Heart right ventricle (tissue), 16 donors: ENCODE data around the gene RAMP2. TPM values are rescaled to one million over a fixed set of nuclear protein-coding genes. Genes with fewer than 3 reads are reported as not detected.

Source experiments
- ATAC-seq, 8 donors: fragments of 200-7000 bp; cut with Tn5 transposase; one replicate each; pipeline ENCODE4 v1.9.1; 2020; ENCODE audit warnings: mild to moderate bottlenecking in 8 of 8, moderate library complexity in 8 of 8, moderate number of reproducible peaks in 1 of 8
- DNase-seq, 2 donors: peaks; one replicate each; pipeline ENCODE4 v3.0.0-alpha.2; 2020
- H3K27ac ChIP-seq, 10 donors: fragments of 200-600 bp; sonication (generic) in 2 of 10; one replicate each; pipeline versions ENCODE4 v1.5.0 to v1.8.0; 2020 to 2022; ENCODE audit warnings: mild to moderate bottlenecking in 3 of 10
- H3K27me3 ChIP-seq, 7 donors: fragments of 200-600 bp; one replicate each; pipeline ENCODE4 v1.8.0; 2021 to 2022; ENCODE audit warnings: mild to moderate bottlenecking in 2 of 7
- H3K36me3 ChIP-seq, 9 donors: fragments of 200-600 bp; sonication (generic) in 1 of 9; one replicate each; pipeline versions ENCODE4 v1.5.0 to v1.8.0; 2020 to 2022; ENCODE audit warnings: mild to moderate bottlenecking in 2 of 9
- H3K4me1 ChIP-seq, 9 donors: fragments of 200-600 bp; sonication (generic) in 1 of 9; one replicate each; pipeline versions ENCODE4 v1.5.0 to v1.8.0; 2020 to 2022; ENCODE audit warnings: mild to moderate bottlenecking in 4 of 9
- H3K4me3 ChIP-seq, 10 donors: fragments of 200-600 bp; sonication (generic) in 2 of 10; one replicate each; pipeline versions ENCODE4 v1.5.0 to v1.8.0; 2020 to 2022; ENCODE audit warnings: mild to moderate bottlenecking in 7 of 10, moderate library complexity in 2 of 10
- H3K9me3 ChIP-seq, 11 donors: fragments of 200-600 bp in 10 of 11; sonication (generic) in 2 of 11; one replicate each; pipeline versions ENCODE4 v1.5.0 to v1.8.0; 2013 to 2022; ENCODE audit warnings: mild to moderate bottlenecking in 2 of 11, control low read depth in 1 of 11, moderate library complexity in 1 of 11
- WGBS, 2 donors: extraction: QIAGEN DNeasy Blood & Tissue Kit; methylation state at CpG; one replicate each; pipeline ENCODE4 v1.1.7; 2013; ENCODE audit warnings: inconsistent platforms in 1 of 2; 5-methylcytosine and 5-hydroxymethylcytosine counted together
- intact Hi-C, 10 donors: fragments of 100-400 bp; cut with DNase I; formaldehyde crosslinking; loops; one replicate each; pipeline versions ENCODE4 v1.11.1 to v1.14.2; 2022
- polyA plus RNA-seq, 2 donors: library from polyadenylated mRNA; stranded (reverse); fragments of 200-250 nt; gene quantifications; one replicate each; pipeline ENCODE4 v1.2.3, GENCODE V29; 2013
- total RNA-seq, 10 donors: library from RNA; stranded (reverse); fragmentation: NEBNext Ultra II Directional in 3 of 10; extraction: Animal tissue kit (Norgen Biotek cat#: 25700) in 3 of 10; gene quantifications; one replicate each; pipeline versions ENCODE4 v1.2.1 to v1.2.4, GENCODE V29; 2021 to 2023
- TF ChIP-seq, protein P1 (sequence below), 9 donors: fragments of 200-600 bp; sonication (generic) in 2 of 9; IDR thresholded peaks; one replicate each; pipeline versions ENCODE4 v1.5.0 to v1.8.0; 2021 to 2022; ENCODE audit warnings: antibody characterized with exemption in 9 of 9, mild to moderate bottlenecking in 5 of 9, moderate library complexity in 1 of 9
- donor health status: Arrhythmogenic right ventricular cardiomyopathy.
- donor health status: ischemic (EF 13 %, LVEDD 7.1; RV severe dilation, severe dysfunction).
- donor health status: healthy with polysubstance abuse.
- donor health status: DM: no; HTN: yes; CAD: no.
- donor health status: DM: no; HTN: no; CAD: no.
- donor health status: ischemic (EF 25% LVEDD 6.9; RV normal size, moderate dysfunction).
- donor health status: ischemic (EF 25% LVEDD 5.7; RV mildly dilated, moderate dysfunction).
- donor health status: healthy.
- donor health status: DM: yes; HTN: yes; CAD: no.
- donor health status: Ischemic cardiomyopathy.
- donor health status: ischemic (EF 35%, LVEDD 5.7; RV mildly dilated, moderate dysfunction).
- donor health status: nonischemic (EF 11% LVEDD 7.7; RV severe dilation, severe dysfunction).
- donor health status: DM: yes; HTN: yes; CAD: no.
- donor health status: PGD.
- donor health status: ischemic (EF 29% LVEDD 5.4; RV normal size, mild dysfunction).
- donor health status: nonischemic (EF 23%, LVEDD 6.1; RV moderate dilation, normal function).

The RAMP2 gene
- total and polyA plus RNA-seq, 12 donors: 32.1 to 105 (median 40.1) TPM

DNA sequence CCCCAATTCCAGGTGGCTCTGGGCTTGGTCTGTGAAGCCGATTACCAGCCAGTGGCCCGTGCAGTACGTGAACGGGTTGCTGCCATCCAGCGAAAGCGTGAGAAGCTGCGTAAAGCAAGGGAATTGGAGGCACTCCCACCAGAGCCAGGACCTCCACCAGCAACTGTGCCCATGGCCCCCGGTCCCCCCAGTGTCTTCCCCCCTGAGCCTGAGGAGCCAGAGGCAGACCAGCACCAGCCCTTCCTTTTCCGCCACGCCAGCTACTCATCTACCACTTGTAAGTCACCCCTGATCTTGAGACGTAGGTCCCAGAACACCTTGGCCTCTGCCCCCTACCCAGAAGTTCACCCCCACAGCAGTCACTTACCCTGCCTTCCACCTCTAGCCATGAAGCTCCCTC, 26.2 kb downstream of the RAMP2 start:
- DNase-seq (no peak), ATAC-seq (no peak)
- WGBS, 2 donors: 78 to 88% methylated on average over 11 of the region's 11 CpGs
- H3K36me3 ChIP-seq: no peaks in the 10 kb centered on the region
- no peak overlapping the region for H3K27ac ChIP-seq
- H3K27me3 ChIP-seq: peaks cover 0 to 77% (median 60%) of the 10 kb centered on the region in 7 donors
- intact Hi-C loops: no loop called here
- H3K4me3 ChIP-seq: no peak overlapping the region
- H3K4me1 ChIP-seq: peaks cover 3 to 21% (median 15%) of the 10 kb centered on the region in 9 donors
- H3K9me3 ChIP-seq: no peaks in the 10 kb centered on the region
- TF ChIP-seq, protein P1, sequence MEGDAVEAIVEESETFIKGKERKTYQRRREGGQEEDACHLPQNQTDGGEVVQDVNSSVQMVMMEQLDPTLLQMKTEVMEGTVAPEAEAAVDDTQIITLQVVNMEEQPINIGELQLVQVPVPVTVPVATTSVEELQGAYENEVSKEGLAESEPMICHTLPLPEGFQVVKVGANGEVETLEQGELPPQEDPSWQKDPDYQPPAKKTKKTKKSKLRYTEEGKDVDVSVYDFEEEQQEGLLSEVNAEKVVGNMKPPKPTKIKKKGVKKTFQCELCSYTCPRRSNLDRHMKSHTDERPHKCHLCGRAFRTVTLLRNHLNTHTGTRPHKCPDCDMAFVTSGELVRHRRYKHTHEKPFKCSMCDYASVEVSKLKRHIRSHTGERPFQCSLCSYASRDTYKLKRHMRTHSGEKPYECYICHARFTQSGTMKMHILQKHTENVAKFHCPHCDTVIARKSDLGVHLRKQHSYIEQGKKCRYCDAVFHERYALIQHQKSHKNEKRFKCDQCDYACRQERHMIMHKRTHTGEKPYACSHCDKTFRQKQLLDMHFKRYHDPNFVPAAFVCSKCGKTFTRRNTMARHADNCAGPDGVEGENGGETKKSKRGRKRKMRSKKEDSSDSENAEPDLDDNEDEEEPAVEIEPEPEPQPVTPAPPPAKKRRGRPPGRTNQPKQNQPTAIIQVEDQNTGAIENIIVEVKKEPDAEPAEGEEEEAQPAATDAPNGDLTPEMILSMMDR (IDR thresholded peaks at IDR 0.05): no peak

DNA sequence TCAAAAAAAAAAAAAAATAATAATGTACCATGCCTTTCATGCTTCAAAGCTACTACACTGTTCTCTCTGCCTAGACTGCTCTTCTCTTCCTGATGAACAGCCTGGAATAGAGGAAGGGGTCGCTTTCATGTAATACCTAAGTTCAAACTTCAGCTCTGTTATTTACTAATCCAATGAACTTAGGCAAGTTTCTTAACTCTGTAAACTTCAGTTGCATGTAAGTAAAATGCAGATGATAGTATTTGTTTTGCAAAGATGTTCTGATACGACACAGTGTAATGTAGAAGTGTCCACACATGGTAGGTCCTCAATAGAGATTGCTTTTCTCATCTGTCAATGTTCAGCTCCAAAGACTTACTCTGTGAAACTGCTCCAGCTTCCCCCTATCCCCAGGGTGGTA, 30.9 kb downstream of the RAMP2 start:
- WGBS, 2 donors: 67 to 74% methylated on average over 2 of the region's 2 CpGs
- Histone ChIP-seq H3K4me1 (peaks cover 0 to 4% (median 3%) of the 10 kb centered on the region in 9 donors), H3K4me3 (no peak overlapping the region), H3K27me3 (peaks cover 0 to 30% (median 13%) of the 10 kb centered on the region in 7 donors), H3K36me3 (peaks cover 0 to 18% (median 4%) of the 10 kb centered on the region in 9 donors), H3K27ac (no peak overlapping the region), H3K9me3 (no peaks in the 10 kb centered on the region)
- DNase-seq: no peak
- no peak for ATAC-seq
- TF ChIP-seq, protein P1 (IDR thresholded peaks at IDR 0.05): no peak
- intact Hi-C loops: loop anchor here in 1 of 10 donors (10.0 kb wide), 1 partner anchor 187 kb away; the partner anchor contains the start of genes RETREG3 and TUBG1

DNA sequence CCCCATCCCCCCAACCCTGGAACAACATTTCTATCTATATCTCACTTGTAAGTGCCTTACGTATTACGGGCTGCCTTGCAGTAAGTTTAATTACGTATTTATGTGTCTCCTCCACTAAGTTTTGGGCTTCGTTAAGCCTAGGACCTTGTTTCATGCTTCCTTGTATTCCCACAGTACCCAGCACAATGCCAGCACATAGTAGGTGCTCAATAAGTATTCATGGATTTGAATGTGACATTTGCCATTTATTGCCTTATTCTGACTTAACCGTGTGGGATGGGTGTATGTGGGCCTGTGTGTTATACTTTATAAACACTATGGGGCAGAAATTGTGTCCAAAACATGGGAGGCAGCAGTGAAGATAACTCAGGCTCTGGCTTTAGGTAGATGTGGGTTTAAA, 31.5 kb downstream of the RAMP2 start:
- intact Hi-C loops: loop anchor here in 1 of 10 donors (10.0 kb wide), 1 partner anchor 188 kb away; the partner anchor contains the start of genes RETREG3 and TUBG1

DNA sequence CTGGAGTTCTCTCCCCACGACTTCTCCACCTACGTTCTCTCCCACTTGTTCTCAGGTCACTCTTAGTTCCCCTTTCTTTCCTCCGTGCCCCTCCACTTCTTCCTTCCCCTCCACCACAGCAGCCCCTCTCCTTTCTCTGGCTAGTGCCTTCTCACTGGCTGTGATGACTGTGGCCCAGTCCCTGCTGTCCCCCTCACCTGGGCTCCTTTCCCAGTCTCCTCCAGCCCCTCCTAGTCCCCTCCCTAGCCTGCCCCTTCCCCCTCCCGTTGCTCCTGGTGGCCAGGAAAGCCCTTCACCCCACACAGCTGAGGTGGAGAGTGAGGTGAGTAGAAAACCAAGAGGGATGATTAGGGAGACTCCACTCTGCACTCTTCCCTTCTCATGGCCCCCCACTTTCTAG, 34.0 kb downstream of the RAMP2 start:
- TF ChIP-seq, protein P1 (IDR thresholded peaks at IDR 0.05): no peak
- intact Hi-C loops: loop anchor here in 1 of 10 donors (10.0 kb wide), 1 partner anchor 190 kb away; the partner anchor contains the start of genes RETREG3 and TUBG1
- ATAC-seq (no peak), DNase-seq (no peak)
- H3K27ac ChIP-seq: no peak overlapping the region
- H3K36me3 ChIP-seq: peaks cover 0 to 19% (median 4%) of the 10 kb centered on the region in 9 donors
- H3K27me3 ChIP-seq: peaks cover 0 to 3% (median 0%) of the 10 kb centered on the region in 7 donors
- H3K4me1 ChIP-seq: peaks cover 0 to 23% (median 17%) of the 10 kb centered on the region in 9 donors
- 72 to 74% methylated on average over 4 of the region's 4 CpGs for WGBS, 2 donors
- H3K4me3 ChIP-seq: no peak overlapping the region
- H3K9me3 ChIP-seq: no peaks in the 10 kb centered on the region

More for the DNA sequence above, 31.5 kb downstream of the RAMP2 start:
- 57 to 62% methylated on average over 5 of the region's 5 CpGs for WGBS, 2 donors
- H3K9me3 ChIP-seq: no peaks in the 10 kb centered on the region
- ATAC-seq (no peak), DNase-seq (no peak)
- H3K4me1 ChIP-seq: peaks cover 0 to 10% (median 9%) of the 10 kb centered on the region in 9 donors
- no peak overlapping the region for H3K4me3 ChIP-seq
- TF ChIP-seq, protein P1 (IDR thresholded peaks at IDR 0.05): no peak
- no peak overlapping the region for H3K27ac ChIP-seq
- H3K27me3 ChIP-seq: peaks cover 0 to 24% (median 7%) of the 10 kb centered on the region in 7 donors
- H3K36me3 ChIP-seq: peaks cover 0 to 19% (median 4%) of the 10 kb centered on the region in 9 donors
